IPS-20b (cell line): Measurements from ENCODE around the gene BTBD10.
"Not testable (repeated sequence)": the region's sequence is repeated elsewhere in the genome, so short reads cannot be mapped to it uniquely, and the experiment has no call there.

ENCODE experiments used
- H3K27ac ChIP-seq: one replicate; pipeline ENCODE4 v1.5.1; 2013; ENCODE audit warnings: low read length
- H3K27me3 ChIP-seq: 2 replicates; pipeline ENCODE4 v1.6.1; 2013; ENCODE audit warnings: mild to moderate bottlenecking, low read length, inconsistent platforms; ENCODE audit not compliant: insufficient read depth
- H3K36me3 ChIP-seq: 2 replicates; pipeline ENCODE4 v1.6.1; 2013; ENCODE audit warnings: low read depth, mild to moderate bottlenecking, inconsistent platforms, low read length, moderate library complexity; ENCODE audit not compliant: insufficient read depth
- H3K4me1 ChIP-seq: 2 replicates; pipeline ENCODE4 v1.6.1; 2013; ENCODE audit warnings: mild to moderate bottlenecking, control low read depth, inconsistent platforms, low read length, moderate library complexity; ENCODE audit not compliant: insufficient read depth
- H3K4me3 ChIP-seq: 2 replicates; pipeline ENCODE4 v1.5.1; 2013; ENCODE audit warnings: mild to moderate bottlenecking, low read length, inconsistent platforms
- H3K9ac ChIP-seq: 2 replicates; pipeline ENCODE4 v1.6.1; 2013; ENCODE audit warnings: low read depth, mild to moderate bottlenecking, inconsistent platforms, low read length, moderate library complexity
- H3K9me3 ChIP-seq: 2 replicates; pipeline ENCODE4 v1.6.1; 2013; ENCODE audit warnings: mild to moderate bottlenecking, low read depth, low read length, inconsistent platforms; ENCODE audit not compliant: insufficient read depth

The BTBD10 gene

GRCh38 chr11:13438291-13438690 is 24.7 kb downstream of the BTBD10 start:
- Histone ChIP-seq H3K4me3 (no peak overlapping the region), H3K27ac (no peak overlapping the region), H3K9ac (no peak overlapping the region), H3K36me3 (no peaks in the 10 kb centered on the region), H3K4me1 (peaks cover 17% of the 10 kb centered on the region; the same call in 1 of the 2 replicates), H3K27me3 (no peaks in the 10 kb centered on the region), H3K9me3 (no peaks in the 10 kb centered on the region)

- H3K9me3 ChIP-seq, H3K9ac ChIP-seq, H3K4me3 ChIP-seq, H3K36me3 ChIP-seq, H3K27me3 ChIP-seq, H3K27ac ChIP-seq: not testable (repeated sequence)
- peaks cover 22% of the 10 kb centered on the region; the same call in 1 of the 2 replicates for H3K4me1 ChIP-seq
Observed at GRCh38 chr11:13436836-13437235, 26.2 kb downstream of the BTBD10 start.

GRCh38 chr11:13434247-13435205 is 28.5 kb downstream of the BTBD10 start:
- peak overlapping the region; percentile 23; the same call in 1 of the 2 replicates for H3K4me3 ChIP-seq
- H3K9ac ChIP-seq = peak overlapping the region; percentile 44; the same call in 1 of the 2 replicates

GRCh38 chr11:13433437-13433836 is 29.6 kb downstream of the BTBD10 start:
- Histone ChIP-seq H3K9ac (no peak overlapping the region; the same call in 1 of the 2 replicates), H3K27me3 (no peaks in the 10 kb centered on the region), H3K4me3 (no peak overlapping the region), H3K27ac (no peak overlapping the region), H3K9me3 (peaks cover 19% of the 10 kb centered on the region), H3K4me1 (peaks cover 18% of the 10 kb centered on the region; the same call in 1 of the 2 replicates), H3K36me3 (no peaks in the 10 kb centered on the region)

More at GRCh38 chr11:13434247-13435205, 28.5 kb downstream of the BTBD10 start:
- no peaks in the 10 kb centered on the region for H3K27me3 ChIP-seq
- H3K36me3 ChIP-seq = no peaks in the 10 kb centered on the region
- H3K4me1 ChIP-seq = peaks cover 18% of the 10 kb centered on the region; the same call in 1 of the 2 replicates
- H3K9me3 ChIP-seq = peaks cover 8% of the 10 kb centered on the region
- no peak overlapping the region for H3K27ac ChIP-seq

GRCh38 chr11:13429836-13430235 is 33.2 kb downstream of the BTBD10 start:
- Histone ChIP-seq H3K27me3 (no peaks in the 10 kb centered on the region), H3K9me3 (peaks cover 43% of the 10 kb centered on the region), H3K27ac (no peak overlapping the region), H3K9ac (no peak overlapping the region), H3K4me1 (peaks cover 16% of the 10 kb centered on the region; the same call in 1 of the 2 replicates), H3K4me3 (no peak overlapping the region), H3K36me3 (no peaks in the 10 kb centered on the region)

- Histone ChIP-seq H3K4me1 (peaks cover 13% of the 10 kb centered on the region; the same call in 1 of the 2 replicates), H3K27me3 (no peaks in the 10 kb centered on the region), H3K9ac (no peak overlapping the region)
Observed at GRCh38 chr11:13429288-13429687, 33.7 kb downstream of the BTBD10 start.

GRCh38 chr11:13427440-13427839 is 35.6 kb downstream of the BTBD10 start:
- H3K27me3 ChIP-seq = no peaks in the 10 kb centered on the region
- no peaks in the 10 kb centered on the region for H3K36me3 ChIP-seq
- peaks cover 43% of the 10 kb centered on the region for H3K9me3 ChIP-seq
- no peak overlapping the region for H3K9ac ChIP-seq
- H3K4me1 ChIP-seq = no peaks in the 10 kb centered on the region
- no peak overlapping the region for H3K4me3 ChIP-seq
- H3K27ac ChIP-seq = no peak overlapping the region

More at GRCh38 chr11:13429288-13429687, 33.7 kb downstream of the BTBD10 start:
- Histone ChIP-seq H3K4me3 (no peak overlapping the region), H3K27ac (no peak overlapping the region), H3K36me3 (no peaks in the 10 kb centered on the region), H3K9me3 (peaks cover 43% of the 10 kb centered on the region)

- Histone ChIP-seq H3K36me3 (no peaks in the 10 kb centered on the region), H3K4me1 (no peaks in the 10 kb centered on the region), H3K27me3 (no peaks in the 10 kb centered on the region), H3K9me3 (peaks cover 23% of the 10 kb centered on the region), H3K27ac (no peak overlapping the region), H3K9ac (no peak overlapping the region), H3K4me3 (no peak overlapping the region)
Observed at GRCh38 chr11:13423372-13423771, 39.6 kb downstream of the BTBD10 start.

- H3K4me1 ChIP-seq = no peaks in the 10 kb centered on the region
- no peak overlapping the region for H3K4me3 ChIP-seq
- peaks cover 3% of the 10 kb centered on the region; the same call in 1 of the 2 replicates for H3K36me3 ChIP-seq
- H3K27me3 ChIP-seq = no peaks in the 10 kb centered on the region
- H3K9me3 ChIP-seq = peaks cover 5% of the 10 kb centered on the region
- H3K9ac ChIP-seq = no peak overlapping the region
- H3K27ac ChIP-seq = no peak overlapping the region
Observed at GRCh38 chr11:13421561-13421960, 41.5 kb downstream of the BTBD10 start.

- H3K9ac ChIP-seq = no peak overlapping the region
- no peaks in the 10 kb centered on the region for H3K9me3 ChIP-seq
- H3K27ac ChIP-seq = no peak overlapping the region
- H3K4me1 ChIP-seq = no peaks in the 10 kb centered on the region
- no peaks in the 10 kb centered on the region for H3K27me3 ChIP-seq
- H3K36me3 ChIP-seq = peaks cover 22% of the 10 kb centered on the region
- no peak overlapping the region for H3K4me3 ChIP-seq
Observed at GRCh38 chr11:13415201-13415600, 47.8 kb downstream of the BTBD10 start.

- Histone ChIP-seq H3K4me1 (no peaks in the 10 kb centered on the region), H3K27me3 (no peaks in the 10 kb centered on the region), H3K36me3 (peaks cover 18% of the 10 kb centered on the region), H3K9me3 (peaks cover 14% of the 10 kb centered on the region), H3K9ac (no peak overlapping the region), H3K27ac (no peak overlapping the region), H3K4me3 (no peak overlapping the region)
Observed at GRCh38 chr11:13405220-13405619, 57.8 kb downstream of the BTBD10 start.

- not testable (repeated sequence) for H3K9ac ChIP-seq, H3K4me3 ChIP-seq, H3K27ac ChIP-seq, H3K4me1 ChIP-seq, H3K27me3 ChIP-seq
- Histone ChIP-seq H3K36me3 (peaks cover 18% of the 10 kb centered on the region), H3K9me3 (peaks cover 14% of the 10 kb centered on the region)
Observed at GRCh38 chr11:13398335-13398734, 64.7 kb downstream of the BTBD10 start.
